Tibial nerve (tissue), 4 donors: ENCODE results near the gene MED13L. TPM values are rescaled to one million over a fixed set of nuclear protein-coding genes. Genes with fewer than 3 reads are reported as not detected.

ENCODE experiments used
- DNase-seq, 2 donors: peaks; one replicate each; pipeline ENCODE4 v3.0.0-alpha.2; 2019; ENCODE audit warnings: low spot score in 2 of 2
- H3K27ac ChIP-seq, 4 donors: fragments of 200-600 bp; sonication (generic) in 3 of 4; one replicate each; pipeline ENCODE4 v1.5.1; 2017 to 2019; ENCODE audit warnings: mild to moderate bottlenecking in 1 of 4
- H3K27me3 ChIP-seq, 2 donors: fragments of 200-600 bp; sonication (generic) in 1 of 2; one replicate each; pipeline versions ENCODE4 v1.5.1 to v1.6.0; 2017 to 2019
- H3K36me3 ChIP-seq, 3 donors: fragments of 200-600 bp; sonication (generic); one replicate each; pipeline ENCODE4 v1.5.1; 2018 to 2019
- H3K4me1 ChIP-seq, 4 donors: fragments of 200-600 bp; sonication (generic) in 3 of 4; one replicate each; pipeline ENCODE4 v1.5.1; 2017 to 2019
- H3K4me3 ChIP-seq, 4 donors: fragments of 200-600 bp; sonication (generic) in 3 of 4; one replicate each; pipeline ENCODE4 v1.5.1; 2017 to 2019; ENCODE audit warnings: mild to moderate bottlenecking in 1 of 4, moderate library complexity in 1 of 4
- H3K9me3 ChIP-seq, 4 donors: fragments of 200-600 bp; sonication (generic) in 3 of 4; one replicate each; pipeline ENCODE4 v1.5.1; 2017 to 2019
- EP300 ChIP-seq, 2 donors: sonication (generic); formaldehyde crosslinking; IDR thresholded peaks; one replicate each; pipeline ENCODE4 v1.6.1; 2017; ENCODE audit warnings: antibody characterized with exemption in 2 of 2, mild to moderate bottlenecking in 1 of 2
- POLR2A ChIP-seq, 2 donors: fragments of 450-650 bp; IDR thresholded peaks; one replicate each; pipeline ENCODE4 v1.6.1; 2017; ENCODE audit warnings: antibody characterized with exemption in 2 of 2, mild to moderate bottlenecking in 2 of 2, moderate library complexity in 2 of 2
- WGBS, 2 donors: methylation state at CpG; one replicate each; pipeline ENCODE4 v1.1.5; 2018; 5-methylcytosine and 5-hydroxymethylcytosine counted together
- total RNA-seq, 4 donors: library from RNA; depleted of rRNA; stranded (reverse); fragments of >200 nt; gene quantifications; one replicate each; pipeline ENCODE4 v1.1.0, GENCODE V29; 2016
- TF ChIP-seq, protein P1 (sequence below), 5 experiments: fragments of 200-600 bp in 3 of 5; fragments of 450-650 bp in 2 of 5; sonication (generic) in 3 of 5; IDR thresholded peaks; one replicate each; pipeline ENCODE4 v1.5.1; 2016 to 2019; ENCODE audit warnings: antibody characterized with exemption in 5 of 5, mild to moderate bottlenecking in 3 of 5, moderate library complexity in 2 of 5

Gene MED13L
- total RNA-seq, 4 donors from 2014 or later, result 138 to 234 (median 218) TPM

DNA sequence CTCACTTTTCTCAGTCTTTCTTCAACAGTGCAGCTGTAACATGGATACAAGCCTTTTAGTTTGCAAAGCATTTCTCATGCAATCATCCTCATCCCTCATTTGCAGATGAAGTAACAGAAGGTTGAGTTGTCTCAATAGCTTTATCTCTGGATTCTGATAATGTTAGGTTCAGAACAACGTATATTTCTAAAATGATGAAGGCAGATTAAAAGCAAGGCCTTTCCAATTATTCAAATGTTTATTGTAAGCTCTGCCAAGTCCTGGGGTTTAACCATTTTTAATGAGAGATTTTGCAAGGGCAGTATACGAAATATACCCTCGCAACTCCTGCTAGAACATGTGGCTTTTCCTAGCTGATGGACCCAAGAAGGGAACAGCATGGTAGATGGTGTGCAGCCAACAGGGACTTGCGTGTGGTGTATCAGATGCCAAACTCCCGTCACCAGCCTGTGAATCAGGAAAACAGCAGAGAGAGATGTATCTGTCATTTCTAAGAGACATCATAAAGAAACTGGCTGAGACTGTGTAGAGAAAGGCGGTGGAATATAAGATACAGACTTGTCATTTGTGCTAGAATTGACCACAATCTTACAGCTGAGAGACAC is 319.7 kb downstream of the MED13L start:
- DNase-seq, result no peak
- 90 to 93% methylated on average over 6 of the region's 6 CpGs for WGBS, 2 donors
- TF ChIP-seq EP300 (IDR thresholded peaks at IDR 0.05), result no peak
- TF ChIP-seq, protein P1, sequence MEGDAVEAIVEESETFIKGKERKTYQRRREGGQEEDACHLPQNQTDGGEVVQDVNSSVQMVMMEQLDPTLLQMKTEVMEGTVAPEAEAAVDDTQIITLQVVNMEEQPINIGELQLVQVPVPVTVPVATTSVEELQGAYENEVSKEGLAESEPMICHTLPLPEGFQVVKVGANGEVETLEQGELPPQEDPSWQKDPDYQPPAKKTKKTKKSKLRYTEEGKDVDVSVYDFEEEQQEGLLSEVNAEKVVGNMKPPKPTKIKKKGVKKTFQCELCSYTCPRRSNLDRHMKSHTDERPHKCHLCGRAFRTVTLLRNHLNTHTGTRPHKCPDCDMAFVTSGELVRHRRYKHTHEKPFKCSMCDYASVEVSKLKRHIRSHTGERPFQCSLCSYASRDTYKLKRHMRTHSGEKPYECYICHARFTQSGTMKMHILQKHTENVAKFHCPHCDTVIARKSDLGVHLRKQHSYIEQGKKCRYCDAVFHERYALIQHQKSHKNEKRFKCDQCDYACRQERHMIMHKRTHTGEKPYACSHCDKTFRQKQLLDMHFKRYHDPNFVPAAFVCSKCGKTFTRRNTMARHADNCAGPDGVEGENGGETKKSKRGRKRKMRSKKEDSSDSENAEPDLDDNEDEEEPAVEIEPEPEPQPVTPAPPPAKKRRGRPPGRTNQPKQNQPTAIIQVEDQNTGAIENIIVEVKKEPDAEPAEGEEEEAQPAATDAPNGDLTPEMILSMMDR (IDR thresholded peaks at IDR 0.05), result no peak
- no peak for TF ChIP-seq POLR2A (IDR thresholded peaks at IDR 0.05)
- Histone ChIP-seq H3K4me3 (no peak overlapping the region), H3K9me3 (no peaks in the 10 kb centered on the region), H3K27me3 (no peaks in the 10 kb centered on the region), H3K36me3 (peaks cover 0 to 54% (median 11%) of the 10 kb centered on the region in 3 donors), H3K27ac (no peak overlapping the region), H3K4me1 (peaks cover 0 to 22% (median 2%) of the 10 kb centered on the region in 4 donors)

DNA sequence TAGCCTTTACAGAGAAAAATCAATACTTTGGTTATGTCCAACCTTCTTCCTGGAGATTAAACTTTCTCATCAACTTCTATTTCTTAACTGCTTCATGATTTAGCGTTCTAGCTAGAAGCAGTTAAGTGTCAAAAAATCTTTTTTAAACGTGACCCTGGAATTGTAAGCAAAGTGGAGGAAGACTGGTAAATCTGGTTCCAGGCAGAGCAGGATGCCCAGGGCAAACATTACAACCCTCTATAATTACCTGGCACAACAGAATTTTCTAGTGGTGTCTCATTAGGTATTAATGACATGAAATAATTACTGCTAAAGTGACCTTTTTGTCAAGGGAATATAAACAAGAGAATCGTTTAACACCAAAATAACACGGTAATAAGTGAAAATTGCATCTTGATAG is 320.8 kb downstream of the MED13L start:
- DNase-seq, result no peak
- Histone ChIP-seq H3K9me3 (no peaks in the 10 kb centered on the region), H3K4me1 (peaks cover 0 to 14% (median 2%) of the 10 kb centered on the region in 4 donors), H3K27ac (no peak overlapping the region), H3K36me3 (peaks cover 0 to 52% (median 11%) of the 10 kb centered on the region in 3 donors), H3K27me3 (no peaks in the 10 kb centered on the region), H3K4me3 (no peak overlapping the region)
- 83 to 87% methylated on average over 4 of the region's 4 CpGs for WGBS, 2 donors
- TF ChIP-seq, protein P1 (IDR thresholded peaks at IDR 0.05), result no peak
- TF ChIP-seq EP300 (IDR thresholded peaks at IDR 0.05), result no peak
- TF ChIP-seq POLR2A (IDR thresholded peaks at IDR 0.05), result no peak

DNA sequence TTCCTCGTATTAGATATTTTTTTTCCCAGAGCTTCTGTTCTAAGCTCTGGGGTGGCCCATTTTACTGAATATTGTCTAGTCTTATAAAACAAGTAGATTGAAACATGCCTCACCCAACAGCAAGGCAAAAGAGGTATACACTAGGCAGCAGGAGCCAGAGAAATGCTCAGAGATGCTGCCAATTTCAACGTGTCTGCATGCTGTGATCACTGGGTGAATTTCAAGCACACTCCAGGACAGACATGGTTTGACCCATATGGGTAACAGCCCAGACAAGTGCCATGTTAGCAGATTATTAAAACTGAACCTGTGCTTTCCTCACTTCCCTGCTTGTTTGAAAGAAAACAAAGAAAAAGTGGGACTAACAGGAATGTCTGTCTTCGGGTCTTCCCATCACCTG is 321.3 kb downstream of the MED13L start:
- Histone ChIP-seq H3K36me3 (peaks cover 0 to 49% (median 9%) of the 10 kb centered on the region in 3 donors), H3K27ac (no peak overlapping the region), H3K27me3 (no peaks in the 10 kb centered on the region), H3K4me3 (no peak overlapping the region), H3K9me3 (no peaks in the 10 kb centered on the region), H3K4me1 (peaks cover 0 to 10% (median 2%) of the 10 kb centered on the region in 4 donors)
- 65% methylated on average over 3 of the region's 3 CpGs for WGBS, 2 donors
- DNase-seq, result no peak
- no peak for TF ChIP-seq POLR2A (IDR thresholded peaks at IDR 0.05)
- no peak for TF ChIP-seq EP300 (IDR thresholded peaks at IDR 0.05)
- TF ChIP-seq, protein P1 (IDR thresholded peaks at IDR 0.05), result no peak

DNA sequence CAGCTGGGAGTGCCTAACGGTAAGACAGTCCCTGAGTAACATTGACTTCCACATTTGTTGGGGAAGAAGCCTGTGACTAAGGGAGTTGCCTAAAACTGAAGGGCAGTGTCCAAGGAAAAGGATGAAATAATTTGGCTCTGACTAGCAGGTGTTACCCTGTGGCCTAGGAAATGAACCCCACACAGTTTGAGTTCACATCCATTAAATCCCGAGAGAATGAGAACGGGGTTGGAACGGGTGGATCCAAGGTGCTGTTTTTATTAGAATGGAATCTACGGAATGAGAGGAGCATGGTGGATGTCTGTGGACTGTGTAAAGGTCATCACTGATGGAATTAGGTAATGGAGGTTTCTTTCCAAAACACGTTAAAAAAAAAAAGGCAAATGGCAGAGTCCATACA is 324.0 kb downstream of the MED13L start:
- Histone ChIP-seq H3K9me3 (no peaks in the 10 kb centered on the region), H3K36me3 (peaks cover 0 to 54% (median 0%) of the 10 kb centered on the region in 3 donors), H3K27me3 (no peaks in the 10 kb centered on the region), H3K27ac (peak overlapping the region in 2 of 4 donors; percentile 28 to 38), H3K4me1 (peaks cover 0 to 8% (median 2%) of the 10 kb centered on the region in 4 donors), H3K4me3 (no peak overlapping the region)
- TF ChIP-seq, protein P1 (IDR thresholded peaks at IDR 0.05), result no peak
- TF ChIP-seq POLR2A (IDR thresholded peaks at IDR 0.05) (no peak), EP300 (IDR thresholded peaks at IDR 0.05) (peak in 1 of 2 donors; percentile 50)
- 58% methylated on average over 6 of the region's 6 CpGs for WGBS, 2 donors
- DNase-seq, result no peak

DNA sequence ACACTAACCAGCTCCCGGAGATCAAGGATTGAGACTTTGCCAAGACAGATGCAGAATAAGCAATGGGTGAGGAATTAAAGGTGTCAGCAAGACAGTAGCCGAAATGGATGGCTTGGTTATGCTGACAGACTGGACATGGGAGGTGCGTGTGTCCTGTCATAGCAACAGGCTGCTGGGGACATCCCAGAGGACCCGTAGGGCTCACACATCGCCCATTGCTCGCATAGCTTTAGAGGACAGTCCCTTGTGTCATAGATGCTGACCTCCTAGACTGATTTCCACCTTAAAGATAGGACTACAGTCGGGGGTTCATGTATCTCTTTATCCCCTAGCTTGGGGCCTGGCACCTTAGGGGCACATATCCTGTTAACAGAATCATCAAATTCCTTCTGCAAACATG is 324.5 kb downstream of the MED13L start:
- peaks cover 0 to 8% (median 2%) of the 10 kb centered on the region in 4 donors for H3K4me1 ChIP-seq
- no peaks in the 10 kb centered on the region for H3K9me3 ChIP-seq
- no peaks in the 10 kb centered on the region for H3K27me3 ChIP-seq
- TF ChIP-seq POLR2A (IDR thresholded peaks at IDR 0.05) (no peak), EP300 (IDR thresholded peaks at IDR 0.05) (no peak)
- TF ChIP-seq, protein P1 (IDR thresholded peaks at IDR 0.05), result no peak
- peaks cover 0 to 50% (median 0%) of the 10 kb centered on the region in 3 donors for H3K36me3 ChIP-seq
- DNase-seq, result no peak
- WGBS, 2 donors, result 85 to 90% methylated on average over 7 of the region's 7 CpGs
- no peak overlapping the region for H3K4me3 ChIP-seq
- peak overlapping the region in 2 of 4 donors; percentile 28 to 38 for H3K27ac ChIP-seq
